SK-N-SH treated with all-trans-retinoic acid at 6 μM for 48 hours (cell line): ENCODE data around the gene ESAM.

ENCODE experiments used
- ATAC-seq: fragments of 200-7000 bp; cut with Tn5 transposase; 3 replicates; pipeline ENCODE4 v1.9.1; 2020; ENCODE audit warnings: mild to moderate bottlenecking, moderate library complexity
- ARNTL ChIP-seq: fragments of 450-650 bp; formaldehyde crosslinking; IDR thresholded peaks from 2 replicates; pipeline ENCODE4 v1.5.0; 2020; ENCODE audit warnings: low read depth, mild to moderate bottlenecking, moderate library complexity, borderline replicate concordance
- BACH2 ChIP-seq: fragments of 250-450 bp; sonication (Bioruptor Pico); IDR thresholded peaks from 2 replicates; pipeline ENCODE4 v1.9.0; 2021; ENCODE audit warnings: mild to moderate bottlenecking, borderline replicate concordance
- ESRRG ChIP-seq: fragments of 250-450 bp; sonication (Bioruptor Pico); IDR thresholded peaks from 2 replicates; pipeline ENCODE4 v1.6.1; 2021; ENCODE audit warnings: mild to moderate bottlenecking
- GLIS3 ChIP-seq: fragments of 250-450 bp; sonication (Bioruptor Pico); IDR thresholded peaks from 2 replicates; pipeline ENCODE4 v1.5.0; 2020; ENCODE audit warnings: mild to moderate bottlenecking, moderate library complexity
- ISL1 ChIP-seq: fragments of 250-450 bp; sonication (Bioruptor Pico); IDR thresholded peaks from 2 replicates; pipeline ENCODE4 v2.1.2; 2022; ENCODE audit warnings: mild to moderate bottlenecking, moderate library complexity
- OSR1 ChIP-seq: fragments of 250-450 bp; sonication (Bioruptor Pico); IDR thresholded peaks from 2 replicates; pipeline ENCODE4 v1.8.0; 2022; ENCODE audit warnings: moderate library complexity, mild to moderate bottlenecking, inconsistent platforms
- PPARA ChIP-seq: fragments of 250-450 bp; sonication (Bioruptor Pico); IDR thresholded peaks from 2 replicates; pipeline ENCODE4 v1.5.0; 2020; ENCODE audit warnings: mild to moderate bottlenecking, borderline replicate concordance
- RARB ChIP-seq: fragments of 250-450 bp; sonication (Bioruptor Pico); IDR thresholded peaks from 2 replicates; pipeline ENCODE4 v1.8.0; 2021; ENCODE audit warnings: mild to moderate bottlenecking, moderate library complexity
- SNAI2 ChIP-seq: fragments of 250-450 bp; sonication (Bioruptor Pico); IDR thresholded peaks from 2 replicates; pipeline ENCODE4 v1.5.0; 2020; ENCODE audit warnings: mild to moderate bottlenecking, moderate library complexity
- TCF4 ChIP-seq: fragments of 250-450 bp; sonication (Bioruptor Pico); IDR thresholded peaks from 2 replicates; pipeline ENCODE4 v1.8.0; 2021; ENCODE audit warnings: mild to moderate bottlenecking, moderate library complexity, borderline replicate concordance
- TOX ChIP-seq: fragments of 250-450 bp; sonication (Bioruptor Pico); IDR thresholded peaks from 2 replicates; pipeline ENCODE4 v1.8.0; 2021; ENCODE audit warnings: mild to moderate bottlenecking, moderate library complexity, borderline replicate concordance
- ZC3H10 ChIP-seq: fragments of 250-450 bp; sonication (Bioruptor Pico); IDR thresholded peaks from 2 replicates; pipeline ENCODE4 v1.5.1; 2021; ENCODE audit warnings: mild to moderate bottlenecking, moderate library complexity
- ZFP3 ChIP-seq: fragments of 250-450 bp; sonication (Bioruptor Pico); IDR thresholded peaks from 2 replicates; pipeline ENCODE4 v1.5.0; 2020; ENCODE audit warnings: mild to moderate bottlenecking, moderate library complexity
- ZFP30 ChIP-seq: fragments of 450-650 bp; formaldehyde crosslinking; IDR thresholded peaks from 2 replicates; pipeline ENCODE4 v1.5.0; 2022; ENCODE audit warnings: mild to moderate bottlenecking, moderate library complexity
- ZNF565 ChIP-seq: fragments of 450-650 bp; formaldehyde crosslinking; conservative IDR thresholded peaks from 2 replicates; pipeline ENCODE4 v1.5.0; 2020; ENCODE audit warnings: low read depth, mild to moderate bottlenecking, moderate library complexity
- ZNF70 ChIP-seq: fragments of 450-650 bp; formaldehyde crosslinking; IDR thresholded peaks from 2 replicates; pipeline ENCODE4 v1.5.0; 2020; ENCODE audit warnings: mild to moderate bottlenecking, moderate library complexity
- ZNF8 ChIP-seq: fragments of 450-650 bp; formaldehyde crosslinking; IDR thresholded peaks from 2 replicates; pipeline ENCODE4 v1.5.0; 2020; ENCODE audit warnings: mild to moderate bottlenecking, moderate library complexity
- TF ChIP-seq, protein P1 (sequence below): fragments of 250-450 bp; sonication (Bioruptor Pico); IDR thresholded peaks from 2 replicates; pipeline ENCODE4 v1.5.0; 2020; ENCODE audit warnings: mild to moderate bottlenecking, moderate library complexity
- TF ChIP-seq, protein P2 (sequence below): fragments of 250-450 bp; sonication (Bioruptor Pico); IDR thresholded peaks from 2 replicates; pipeline ENCODE4 v1.5.1; 2021; ENCODE audit warnings: mild to moderate bottlenecking, moderate library complexity
- TF ChIP-seq, protein P3 (sequence below): fragments of 250-450 bp; sonication (Bioruptor Pico); IDR thresholded peaks from 2 replicates; pipeline ENCODE4 v1.8.0; 2020; ENCODE audit warnings: mild to moderate bottlenecking, moderate library complexity, borderline replicate concordance
- TF ChIP-seq, protein P4 (sequence below): fragments of 250-450 bp; sonication (Bioruptor Pico); IDR thresholded peaks from 2 replicates; pipeline ENCODE4 v1.8.0; 2021; ENCODE audit warnings: low read depth, mild to moderate bottlenecking, moderate library complexity, borderline replicate concordance

ESAM gene

DNA sequence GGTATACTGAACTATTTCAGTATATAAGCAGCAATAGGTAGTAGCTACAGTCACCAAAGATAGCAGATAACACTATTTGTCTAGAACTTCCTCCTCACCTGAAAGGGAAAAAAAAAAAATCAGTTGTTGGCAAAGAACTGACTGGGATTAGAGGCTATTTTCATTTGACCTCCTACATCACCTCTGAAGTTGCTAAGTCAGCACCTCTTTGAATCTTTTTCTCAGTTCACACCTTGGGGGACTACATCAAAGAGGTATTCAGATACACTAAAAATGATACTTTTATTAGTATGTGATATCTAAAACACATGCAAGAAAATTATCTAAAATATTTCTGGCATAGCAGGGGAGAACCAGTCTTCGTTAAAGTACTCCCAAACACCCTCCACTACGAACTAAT, 22.0 kb upstream of the ESAM start:
- no peak for ATAC-seq
- no peak for TF ChIP-seq BACH2 (CRISPR knock-in tag)
- TF ChIP-seq TOX (CRISPR knock-in tag) = no peak

DNA sequence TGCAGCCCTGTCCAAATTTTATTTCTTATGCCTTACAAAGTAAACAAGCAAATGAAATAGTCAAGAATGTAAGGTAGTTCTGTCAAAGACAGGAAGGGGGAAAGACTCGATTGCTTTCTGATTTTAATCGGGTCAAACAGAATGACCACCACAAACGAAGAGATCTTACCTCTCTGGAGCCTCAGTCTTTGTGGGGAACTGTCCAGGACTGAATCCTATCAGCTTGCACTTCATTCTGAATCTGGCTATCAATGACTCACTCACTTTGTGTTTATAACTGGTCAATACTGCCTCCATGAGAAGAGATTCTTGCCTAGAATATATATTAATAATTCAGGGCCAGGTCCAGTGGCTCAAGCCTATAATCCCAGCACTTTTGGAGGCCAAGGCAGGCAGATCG, 20.9 kb upstream of the ESAM start:
- no peak for ATAC-seq
- TF ChIP-seq, protein P1, sequence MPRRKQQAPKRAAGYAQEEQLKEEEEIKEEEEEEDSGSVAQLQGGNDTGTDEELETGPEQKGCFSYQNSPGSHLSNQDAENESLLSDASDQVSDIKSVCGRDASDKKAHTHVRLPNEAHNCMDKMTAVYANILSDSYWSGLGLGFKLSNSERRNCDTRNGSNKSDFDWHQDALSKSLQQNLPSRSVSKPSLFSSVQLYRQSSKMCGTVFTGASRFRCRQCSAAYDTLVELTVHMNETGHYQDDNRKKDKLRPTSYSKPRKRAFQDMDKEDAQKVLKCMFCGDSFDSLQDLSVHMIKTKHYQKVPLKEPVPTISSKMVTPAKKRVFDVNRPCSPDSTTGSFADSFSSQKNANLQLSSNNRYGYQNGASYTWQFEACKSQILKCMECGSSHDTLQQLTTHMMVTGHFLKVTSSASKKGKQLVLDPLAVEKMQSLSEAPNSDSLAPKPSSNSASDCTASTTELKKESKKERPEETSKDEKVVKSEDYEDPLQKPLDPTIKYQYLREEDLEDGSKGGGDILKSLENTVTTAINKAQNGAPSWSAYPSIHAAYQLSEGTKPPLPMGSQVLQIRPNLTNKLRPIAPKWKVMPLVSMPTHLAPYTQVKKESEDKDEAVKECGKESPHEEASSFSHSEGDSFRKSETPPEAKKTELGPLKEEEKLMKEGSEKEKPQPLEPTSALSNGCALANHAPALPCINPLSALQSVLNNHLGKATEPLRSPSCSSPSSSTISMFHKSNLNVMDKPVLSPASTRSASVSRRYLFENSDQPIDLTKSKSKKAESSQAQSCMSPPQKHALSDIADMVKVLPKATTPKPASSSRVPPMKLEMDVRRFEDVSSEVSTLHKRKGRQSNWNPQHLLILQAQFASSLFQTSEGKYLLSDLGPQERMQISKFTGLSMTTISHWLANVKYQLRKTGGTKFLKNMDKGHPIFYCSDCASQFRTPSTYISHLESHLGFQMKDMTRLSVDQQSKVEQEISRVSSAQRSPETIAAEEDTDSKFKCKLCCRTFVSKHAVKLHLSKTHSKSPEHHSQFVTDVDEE (CRISPR knock-in tag) = no peak
- TF ChIP-seq ZFP30 = no peak
- no peak for TF ChIP-seq ZNF8
- TF ChIP-seq, all 23 proteins: peak for 0

DNA sequence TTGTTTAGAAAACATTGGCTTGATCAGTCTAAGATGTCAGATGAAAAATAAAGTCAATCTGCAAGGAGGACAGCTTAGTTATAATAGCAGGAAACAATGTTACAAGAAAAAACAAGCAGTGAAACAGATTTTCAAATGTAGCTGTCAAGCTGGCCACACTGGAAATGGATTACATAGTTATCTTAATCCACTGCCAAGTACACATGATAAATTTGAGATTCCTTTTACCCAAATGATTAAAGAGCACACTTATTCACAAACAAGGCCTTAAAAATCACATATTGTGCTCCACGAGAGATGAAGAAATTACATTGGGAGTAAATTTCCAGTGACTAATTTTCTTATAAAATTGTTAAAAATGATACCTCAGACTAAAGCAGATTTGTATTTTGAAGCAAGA, 17.5 kb upstream of the ESAM start:
- no peak for TF ChIP-seq GLIS3
- TF ChIP-seq ARNTL (CRISPR knock-in tag) = no peak
- no peak for TF ChIP-seq ZFP30
- no peak for TF ChIP-seq TOX (CRISPR knock-in tag)
- no peak for TF ChIP-seq ZFP3 (CRISPR knock-in tag)
- TF ChIP-seq SNAI2 = no peak
- TF ChIP-seq ZC3H10 (CRISPR knock-in tag) = no peak
- TF ChIP-seq ZNF565 (CRISPR knock-in tag) = no peak
- TF ChIP-seq RARB = no peak
- no peak for TF ChIP-seq TCF4 (CRISPR knock-in tag)
- TF ChIP-seq ESRRG (CRISPR knock-in tag) = no peak
- no peak for TF ChIP-seq ZNF8
- no peak for TF ChIP-seq ISL1 (CRISPR knock-in tag)
- TF ChIP-seq, protein P2, sequence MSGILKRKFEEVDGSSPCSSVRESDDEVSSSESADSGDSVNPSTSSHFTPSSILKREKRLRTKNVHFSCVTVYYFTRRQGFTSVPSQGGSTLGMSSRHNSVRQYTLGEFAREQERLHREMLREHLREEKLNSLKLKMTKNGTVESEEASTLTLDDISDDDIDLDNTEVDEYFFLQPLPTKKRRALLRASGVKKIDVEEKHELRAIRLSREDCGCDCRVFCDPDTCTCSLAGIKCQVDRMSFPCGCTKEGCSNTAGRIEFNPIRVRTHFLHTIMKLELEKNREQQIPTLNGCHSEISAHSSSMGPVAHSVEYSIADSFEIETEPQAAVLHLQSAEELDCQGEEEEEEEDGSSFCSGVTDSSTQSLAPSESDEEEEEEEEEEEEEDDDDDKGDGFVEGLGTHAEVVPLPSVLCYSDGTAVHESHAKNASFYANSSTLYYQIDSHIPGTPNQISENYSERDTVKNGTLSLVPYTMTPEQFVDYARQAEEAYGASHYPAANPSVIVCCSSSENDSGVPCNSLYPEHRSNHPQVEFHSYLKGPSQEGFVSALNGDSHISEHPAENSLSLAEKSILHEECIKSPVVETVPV (CRISPR knock-in tag) = no peak
- TF ChIP-seq PPARA = no peak
- TF ChIP-seq, all 23 proteins: peak for 0
- no peak for ATAC-seq

DNA sequence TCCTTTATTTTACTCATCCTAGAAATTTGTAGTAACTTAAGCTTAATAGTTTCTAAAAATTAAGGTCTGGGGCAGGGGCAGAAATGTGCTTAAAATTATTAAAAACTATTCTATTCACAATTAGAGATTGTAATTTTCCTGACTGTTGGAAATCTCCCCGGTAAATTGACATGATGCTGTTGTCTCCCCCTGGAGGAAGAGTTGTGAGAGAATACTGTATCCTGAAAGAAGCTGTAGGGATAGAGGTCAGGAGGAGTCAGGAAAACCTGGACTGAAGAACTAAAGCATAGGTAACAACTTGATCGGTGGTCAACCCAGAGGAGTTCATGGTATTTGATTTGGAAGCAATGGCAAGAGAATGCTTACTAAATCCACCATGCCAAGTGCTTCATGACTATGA, 16.2 kb upstream of the ESAM start:
- TF ChIP-seq ISL1 (CRISPR knock-in tag) = no peak
- TF ChIP-seq, protein P3, sequence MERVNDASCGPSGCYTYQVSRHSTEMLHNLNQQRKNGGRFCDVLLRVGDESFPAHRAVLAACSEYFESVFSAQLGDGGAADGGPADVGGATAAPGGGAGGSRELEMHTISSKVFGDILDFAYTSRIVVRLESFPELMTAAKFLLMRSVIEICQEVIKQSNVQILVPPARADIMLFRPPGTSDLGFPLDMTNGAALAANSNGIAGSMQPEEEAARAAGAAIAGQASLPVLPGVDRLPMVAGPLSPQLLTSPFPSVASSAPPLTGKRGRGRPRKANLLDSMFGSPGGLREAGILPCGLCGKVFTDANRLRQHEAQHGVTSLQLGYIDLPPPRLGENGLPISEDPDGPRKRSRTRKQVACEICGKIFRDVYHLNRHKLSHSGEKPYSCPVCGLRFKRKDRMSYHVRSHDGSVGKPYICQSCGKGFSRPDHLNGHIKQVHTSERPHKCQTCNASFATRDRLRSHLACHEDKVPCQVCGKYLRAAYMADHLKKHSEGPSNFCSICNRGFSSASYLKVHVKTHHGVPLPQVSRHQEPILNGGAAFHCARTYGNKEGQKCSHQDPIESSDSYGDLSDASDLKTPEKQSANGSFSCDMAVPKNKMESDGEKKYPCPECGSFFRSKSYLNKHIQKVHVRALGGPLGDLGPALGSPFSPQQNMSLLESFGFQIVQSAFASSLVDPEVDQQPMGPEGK (CRISPR knock-in tag) = no peak
- TF ChIP-seq, protein P1 (CRISPR knock-in tag) = no peak
- no peak for TF ChIP-seq TOX (CRISPR knock-in tag)
- TF ChIP-seq GLIS3 = no peak
- TF ChIP-seq ZNF565 (CRISPR knock-in tag) = no peak
- no peak for TF ChIP-seq ZFP3 (CRISPR knock-in tag)
- no peak for TF ChIP-seq SNAI2
- TF ChIP-seq ARNTL (CRISPR knock-in tag) = no peak
- TF ChIP-seq ZC3H10 (CRISPR knock-in tag) = no peak
- TF ChIP-seq ZNF70 (CRISPR knock-in tag) = no peak
- TF ChIP-seq TCF4 (CRISPR knock-in tag) = no peak
- TF ChIP-seq RARB = no peak
- TF ChIP-seq, protein P2 (CRISPR knock-in tag) = no peak
- TF ChIP-seq, protein P4, sequence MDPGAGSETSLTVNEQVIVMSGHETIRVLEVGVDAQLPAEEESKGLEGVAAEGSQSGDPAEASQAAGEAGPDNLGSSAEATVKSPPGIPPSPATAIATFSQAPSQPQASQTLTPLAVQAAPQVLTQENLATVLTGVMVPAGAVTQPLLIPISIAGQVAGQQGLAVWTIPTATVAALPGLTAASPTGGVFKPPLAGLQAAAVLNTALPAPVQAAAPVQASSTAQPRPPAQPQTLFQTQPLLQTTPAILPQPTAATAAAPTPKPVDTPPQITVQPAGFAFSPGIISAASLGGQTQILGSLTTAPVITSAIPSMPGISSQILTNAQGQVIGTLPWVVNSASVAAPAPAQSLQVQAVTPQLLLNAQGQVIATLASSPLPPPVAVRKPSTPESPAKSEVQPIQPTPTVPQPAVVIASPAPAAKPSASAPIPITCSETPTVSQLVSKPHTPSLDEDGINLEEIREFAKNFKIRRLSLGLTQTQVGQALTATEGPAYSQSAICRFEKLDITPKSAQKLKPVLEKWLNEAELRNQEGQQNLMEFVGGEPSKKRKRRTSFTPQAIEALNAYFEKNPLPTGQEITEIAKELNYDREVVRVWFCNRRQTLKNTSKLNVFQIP (CRISPR knock-in tag) = no peak
- no peak for TF ChIP-seq ZNF8
- TF ChIP-seq OSR1 (CRISPR knock-in tag) = no peak
- no peak for TF ChIP-seq BACH2 (CRISPR knock-in tag)
- no peak for TF ChIP-seq ESRRG (CRISPR knock-in tag)
- no peak for TF ChIP-seq PPARA
- ATAC-seq = no peak
